ENCODE measurements around the gene SECISBP2L. TPM values are rescaled to one million over a fixed set of nuclear protein-coding genes. Genes with fewer than 3 reads are reported as not detected.

Gene SECISBP2L
- total RNA-seq, 2 donors from 2014 or later = 39.6 to 46.4 TPM

DNA sequence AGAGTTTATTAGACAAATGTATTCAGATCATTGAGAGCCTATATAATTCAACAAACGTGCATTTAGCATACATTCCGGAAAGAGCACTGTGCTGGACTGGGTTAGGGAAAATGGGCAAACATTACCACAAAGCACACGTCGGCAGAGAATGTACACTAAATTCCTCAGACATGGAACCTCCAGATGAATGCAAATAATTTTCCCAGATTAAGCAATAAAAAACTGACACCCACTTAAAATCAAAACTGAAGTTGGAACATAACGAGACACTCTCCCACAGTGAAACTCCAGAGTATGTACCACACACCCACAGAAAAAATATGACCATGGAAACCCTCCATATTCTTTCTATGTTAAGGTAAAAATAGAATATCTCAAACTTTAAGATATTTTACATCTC, 4.8 kb downstream of the SECISBP2L start:
- Histone ChIP-seq H3K36me3 (no peaks in the 10 kb centered on the region), H3K4me3 (no peak overlapping the region), H3K27me3 (replicated peaks; ENCODE audit: insufficient read depth) (no peaks in the 10 kb centered on the region), H3K9me3 (no peaks in the 10 kb centered on the region), H3K4me1 (replicated peaks) (no peaks in the 10 kb centered on the region), H3K27ac (no peak overlapping the region)
- 59% methylated on average over 5 of the region's 5 CpGs for WGBS
- no peak for DNase-seq (ENCODE audit: low spot score)
- no peak for TF ChIP-seq POLR2AphosphoS5 (IDR thresholded peaks at IDR 0.05)
- no peak for TF ChIP-seq CTCF (IDR thresholded peaks at IDR 0.05)
- no peak for TF ChIP-seq POLR2A (IDR thresholded peaks at IDR 0.05)
- intact Hi-C loops (cut with DNase I) = loop anchor here (10.0 kb wide), 3 partner anchors 113 to 383 kb away; partner anchors contain the start of genes COPS2 and FGF7

DNA sequence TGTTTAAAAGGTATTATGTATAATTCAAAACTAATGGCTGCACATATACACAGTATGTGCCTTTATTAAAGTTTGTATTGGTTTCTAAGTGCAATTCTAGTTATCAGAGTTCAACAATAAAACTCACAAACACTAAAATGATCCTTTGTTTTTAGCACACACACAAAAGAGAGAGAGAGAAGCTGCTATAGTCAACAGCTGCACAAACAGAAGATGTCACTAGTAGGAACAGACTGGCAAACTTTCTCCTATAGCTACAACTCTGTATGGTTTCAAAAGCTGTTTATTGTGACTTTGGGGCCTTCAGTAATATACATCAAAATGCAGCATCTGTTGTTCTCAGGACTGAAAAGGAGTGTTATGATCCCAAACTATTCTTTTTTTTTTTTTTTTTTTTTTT, 6.1 kb downstream of the SECISBP2L start:
- Histone ChIP-seq H3K27me3 (replicated peaks; ENCODE audit: insufficient read depth) (no peaks in the 10 kb centered on the region), H3K4me1 (replicated peaks) (no peaks in the 10 kb centered on the region), H3K36me3 (no peaks in the 10 kb centered on the region), H3K4me3 (no peak overlapping the region), H3K27ac (no peak overlapping the region), H3K9me3 (no peaks in the 10 kb centered on the region)
- DNase-seq (ENCODE audit: low spot score) = no peak
- intact Hi-C loops (cut with DNase I) = loop anchor here (10.0 kb wide), 3 partner anchors 115 to 385 kb away; partner anchors contain the start of genes COPS2 and FGF7
- TF ChIP-seq POLR2AphosphoS5 (IDR thresholded peaks at IDR 0.05) (no peak), CTCF (IDR thresholded peaks at IDR 0.05) (no peak), POLR2A (IDR thresholded peaks at IDR 0.05) (no peak)

DNA sequence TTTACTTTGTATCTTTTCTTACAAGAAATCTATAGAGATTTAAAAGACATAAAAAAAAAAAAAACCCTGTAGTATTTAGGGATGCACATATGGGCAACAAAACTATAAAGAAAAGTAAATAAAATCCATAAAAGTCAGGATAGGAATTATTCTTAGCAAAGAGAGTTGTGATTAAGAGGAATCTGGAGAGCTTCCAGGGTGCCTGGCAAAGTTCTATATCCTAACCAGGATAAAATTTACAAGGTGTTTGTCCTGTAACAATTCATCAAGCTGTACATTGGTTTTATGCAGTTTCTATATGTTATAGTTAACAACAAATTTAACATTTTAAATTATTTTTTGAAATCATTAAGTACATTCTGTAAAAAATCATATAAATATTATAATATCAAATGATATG, 7.9 kb downstream of the SECISBP2L start:
- intact Hi-C loops (cut with DNase I) = no loop called here
- no peaks in the 10 kb centered on the region for H3K4me1 ChIP-seq (replicated peaks)

DNA sequence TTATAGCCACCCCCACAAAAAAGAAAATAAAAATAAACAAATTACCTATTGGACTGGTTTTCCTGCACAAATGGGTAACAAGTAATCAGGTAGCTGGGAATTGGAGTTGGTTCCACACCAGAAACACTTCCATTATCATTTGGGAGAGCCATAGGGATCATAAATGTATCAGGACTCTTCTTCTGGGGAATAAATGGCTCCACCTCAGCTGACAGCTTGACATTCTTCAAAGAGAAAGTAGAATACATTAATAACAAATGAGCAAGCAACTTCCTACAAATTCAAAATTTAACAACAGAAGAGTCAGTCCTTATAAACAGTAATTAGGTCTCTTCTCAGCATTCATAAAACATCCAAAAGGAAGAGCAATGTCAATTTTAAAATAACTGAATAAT, 8.7 kb downstream of the SECISBP2L start:
- no peaks in the 10 kb centered on the region for H3K36me3 ChIP-seq
- H3K4me3 ChIP-seq = no peak overlapping the region
- no peak for DNase-seq (ENCODE audit: low spot score)
- no peaks in the 10 kb centered on the region for H3K27me3 ChIP-seq (replicated peaks; ENCODE audit: insufficient read depth)
- TF ChIP-seq POLR2AphosphoS5 (IDR thresholded peaks at IDR 0.05) = no peak
- no peak for TF ChIP-seq CTCF (IDR thresholded peaks at IDR 0.05)
- no peak for TF ChIP-seq POLR2A (IDR thresholded peaks at IDR 0.05)
- H3K27ac ChIP-seq = no peak overlapping the region
- intact Hi-C loops (cut with DNase I) = no loop called here
- no peaks in the 10 kb centered on the region for H3K9me3 ChIP-seq
- no peaks in the 10 kb centered on the region for H3K4me1 ChIP-seq (replicated peaks)

More for the DNA sequence above, 7.9 kb downstream of the SECISBP2L start:
- Histone ChIP-seq H3K36me3 (no peaks in the 10 kb centered on the region), H3K27me3 (replicated peaks; ENCODE audit: insufficient read depth) (no peaks in the 10 kb centered on the region), H3K4me3 (no peak overlapping the region), H3K9me3 (no peaks in the 10 kb centered on the region), H3K27ac (no peak overlapping the region)
- TF ChIP-seq CTCF (IDR thresholded peaks at IDR 0.05) (no peak), POLR2AphosphoS5 (IDR thresholded peaks at IDR 0.05) (no peak), POLR2A (IDR thresholded peaks at IDR 0.05) (no peak)
- no peak for DNase-seq (ENCODE audit: low spot score)

DNA sequence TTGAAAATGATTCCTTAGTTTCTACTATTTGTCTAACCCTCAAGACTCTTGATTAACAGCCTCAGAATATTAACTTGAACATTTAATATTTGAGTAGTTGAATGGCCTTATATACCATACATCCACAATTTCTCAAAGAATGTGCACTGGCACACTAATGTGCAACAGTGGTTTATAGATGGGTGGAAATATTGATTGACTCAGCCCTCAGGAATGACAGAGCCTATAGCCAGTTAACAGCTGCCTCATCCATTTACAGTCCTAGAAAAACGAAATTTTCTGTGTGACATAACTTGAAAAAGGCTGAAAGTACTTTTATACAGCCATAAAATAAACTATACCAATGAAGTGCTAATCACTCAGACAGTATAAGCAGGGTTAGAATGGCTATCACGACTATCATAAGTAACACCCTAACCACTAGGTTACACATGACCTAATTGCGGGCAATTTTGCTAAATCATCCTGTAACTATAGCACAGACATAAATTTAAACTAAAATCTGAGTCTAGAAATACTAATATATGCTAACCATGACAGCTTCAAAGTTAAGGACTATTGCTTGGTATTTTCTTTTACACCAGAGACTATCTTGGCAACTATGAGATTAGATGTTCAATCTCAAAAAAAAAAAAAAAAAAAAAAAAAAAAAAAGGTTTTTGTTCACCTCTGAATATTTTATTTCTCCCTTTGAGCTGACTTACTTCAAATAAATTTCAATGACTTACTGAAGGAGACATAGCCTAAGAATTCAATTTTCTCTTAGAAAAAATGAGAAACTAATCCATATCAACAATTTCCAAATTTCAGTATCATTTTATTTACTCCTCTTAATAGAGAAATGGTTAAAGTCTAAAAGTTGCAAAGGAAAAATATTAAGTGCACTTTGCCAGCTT, 9.3 kb downstream of the SECISBP2L start:
- Histone ChIP-seq H3K27ac (no peak overlapping the region), H3K4me1 (replicated peaks) (no peaks in the 10 kb centered on the region), H3K4me3 (no peak overlapping the region), H3K36me3 (no peaks in the 10 kb centered on the region), H3K27me3 (replicated peaks; ENCODE audit: insufficient read depth) (no peaks in the 10 kb centered on the region), H3K9me3 (no peaks in the 10 kb centered on the region)
- WGBS = 88% methylated on average over 3 of the region's 3 CpGs
- TF ChIP-seq POLR2AphosphoS5 (IDR thresholded peaks at IDR 0.05) = no peak
- no peak for TF ChIP-seq CTCF (IDR thresholded peaks at IDR 0.05)
- TF ChIP-seq POLR2A (IDR thresholded peaks at IDR 0.05) = no peak
- intact Hi-C loops (cut with DNase I) = no loop called here
- no peak for DNase-seq (ENCODE audit: low spot score)

Data from prostate gland (tissue), 2 donors.